ENCODE data around the gene PPP4R2.

The PPP4R2 gene, protein sequence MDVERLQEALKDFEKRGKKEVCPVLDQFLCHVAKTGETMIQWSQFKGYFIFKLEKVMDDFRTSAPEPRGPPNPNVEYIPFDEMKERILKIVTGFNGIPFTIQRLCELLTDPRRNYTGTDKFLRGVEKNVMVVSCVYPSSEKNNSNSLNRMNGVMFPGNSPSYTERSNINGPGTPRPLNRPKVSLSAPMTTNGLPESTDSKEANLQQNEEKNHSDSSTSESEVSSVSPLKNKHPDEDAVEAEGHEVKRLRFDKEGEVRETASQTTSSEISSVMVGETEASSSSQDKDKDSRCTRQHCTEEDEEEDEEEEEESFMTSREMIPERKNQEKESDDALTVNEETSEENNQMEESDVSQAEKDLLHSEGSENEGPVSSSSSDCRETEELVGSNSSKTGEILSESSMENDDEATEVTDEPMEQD

DNA sequence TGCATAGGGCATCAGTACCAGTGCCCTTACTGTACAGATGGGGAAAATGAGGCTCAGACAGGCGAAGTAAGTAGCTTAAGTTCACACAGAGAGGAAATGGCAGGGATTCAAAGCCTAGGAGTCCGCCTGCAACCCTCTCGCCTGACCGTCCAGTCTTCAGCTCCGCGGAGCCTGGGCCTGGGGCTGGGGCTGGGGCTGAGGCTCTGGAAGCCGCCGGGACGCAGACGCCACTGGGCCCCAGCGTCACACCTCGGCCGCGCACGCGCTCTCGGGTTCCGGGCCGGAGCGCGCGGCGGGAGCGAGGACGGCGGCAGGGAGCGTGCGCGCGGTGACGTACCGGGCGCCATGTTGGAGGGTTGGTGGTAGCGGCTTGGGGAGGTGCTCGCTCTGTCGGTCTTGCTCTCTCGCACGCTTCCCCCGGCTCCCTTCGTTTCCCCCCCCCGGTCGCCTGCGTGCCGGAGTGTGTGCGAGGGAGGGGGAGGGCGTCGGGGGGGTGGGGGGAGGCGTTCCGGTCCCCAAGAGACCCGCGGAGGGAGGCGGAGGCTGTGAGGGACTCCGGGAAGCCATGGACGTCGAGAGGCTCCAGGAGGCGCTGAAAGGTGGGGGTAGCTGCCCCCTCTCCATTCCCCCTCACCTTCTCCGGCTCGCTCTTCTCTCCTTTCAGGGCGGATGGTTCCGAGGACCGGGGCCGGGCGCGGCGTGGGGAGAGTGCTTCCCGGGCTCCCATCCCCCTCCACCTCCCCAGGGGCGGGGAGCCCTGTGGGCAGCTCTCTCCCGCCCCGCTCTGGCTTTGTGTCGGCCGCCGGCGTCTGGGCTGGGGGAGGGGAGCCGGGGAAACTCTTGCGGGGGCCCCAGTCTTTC, at the start of gene PPP4R2:
TSS of gene PPP4R2 (plus strand) at position 339 of the 861 bp plus-strand sequence. CDS start at position 566, 227 bp downstream.
- DNase-seq (ENCODE audit: low read depth), result peak; percentile 75

DNA sequence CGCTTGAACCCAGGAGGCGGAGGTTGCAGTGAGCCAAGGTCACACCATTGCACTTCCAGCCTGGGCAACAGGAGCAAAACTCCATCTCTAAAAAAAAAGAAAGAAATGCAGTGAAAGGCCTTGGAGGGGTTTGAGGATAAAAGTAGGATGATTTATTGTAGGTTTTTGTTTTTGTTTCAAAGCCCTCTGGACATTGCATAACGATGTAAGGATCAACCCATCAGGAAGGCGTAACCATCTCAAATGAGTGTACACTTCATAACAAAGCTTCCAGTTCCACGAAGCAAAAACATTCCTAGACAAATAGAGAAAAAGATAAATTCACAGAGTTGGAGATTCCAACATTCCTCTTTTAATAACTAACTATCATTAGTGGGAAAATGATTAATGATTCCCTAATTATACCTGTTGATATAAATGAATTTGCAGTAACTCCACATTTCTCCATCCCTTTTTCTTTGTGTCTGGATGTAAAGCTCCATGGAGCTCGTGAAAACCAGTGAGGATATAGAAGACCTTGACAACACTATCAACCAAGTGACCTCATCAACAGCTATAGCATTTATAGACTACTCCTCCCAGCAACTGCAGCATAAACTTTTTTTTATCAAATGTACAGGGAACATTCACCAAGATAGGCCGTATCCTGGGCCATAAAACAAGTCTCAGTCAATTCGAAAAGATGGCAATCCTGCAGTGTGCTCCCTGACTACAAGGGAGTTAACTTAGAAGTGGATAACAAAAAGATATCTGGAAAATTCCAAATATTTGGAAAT, 48.7 kb upstream of the PPP4R2 start:
- peak; percentile 80 for DNase-seq (ENCODE audit: low read depth)

DNA sequence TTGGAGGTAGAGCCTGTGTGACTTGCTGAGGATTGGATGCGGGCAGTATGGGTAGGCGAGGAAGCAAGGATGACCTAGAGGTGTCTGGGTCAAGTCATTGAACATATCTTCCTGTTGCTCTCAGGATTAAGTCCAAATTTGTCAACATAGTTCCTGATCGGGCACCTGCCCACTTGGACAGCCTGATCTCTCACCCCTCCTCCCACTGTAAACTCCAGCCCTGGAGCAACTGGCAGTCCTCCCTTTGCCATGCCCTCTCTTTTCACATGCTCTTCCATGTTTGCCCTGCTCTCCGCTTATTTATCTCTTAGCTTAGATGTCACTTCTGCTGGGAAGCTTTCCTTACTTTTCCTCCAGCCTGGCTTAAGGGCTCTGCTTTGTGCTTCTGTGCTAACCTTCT, 47.6 kb upstream of the PPP4R2 start:
- no peak for DNase-seq (ENCODE audit: low read depth)

DNA sequence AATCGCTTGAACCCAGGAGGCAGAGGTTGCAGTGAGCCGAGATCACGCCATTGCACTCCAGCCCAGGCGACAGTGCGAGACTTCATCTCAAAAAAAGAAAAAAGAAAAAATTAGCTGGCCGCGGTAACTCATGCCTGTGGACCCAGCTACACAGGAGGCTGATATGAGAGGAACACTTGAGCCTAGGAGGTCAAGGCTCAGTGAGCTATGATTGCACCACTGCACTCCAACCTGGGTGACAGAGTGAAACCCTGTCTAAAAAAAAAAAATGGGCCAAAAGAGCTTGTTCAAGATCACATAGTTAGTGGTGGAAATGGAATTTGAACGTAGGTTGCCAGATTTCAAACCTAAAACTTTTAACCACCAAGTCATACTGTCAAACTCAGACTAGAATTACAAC, 46.2 kb upstream of the PPP4R2 start:
- DNase-seq (ENCODE audit: low read depth), result no peak

DNA sequence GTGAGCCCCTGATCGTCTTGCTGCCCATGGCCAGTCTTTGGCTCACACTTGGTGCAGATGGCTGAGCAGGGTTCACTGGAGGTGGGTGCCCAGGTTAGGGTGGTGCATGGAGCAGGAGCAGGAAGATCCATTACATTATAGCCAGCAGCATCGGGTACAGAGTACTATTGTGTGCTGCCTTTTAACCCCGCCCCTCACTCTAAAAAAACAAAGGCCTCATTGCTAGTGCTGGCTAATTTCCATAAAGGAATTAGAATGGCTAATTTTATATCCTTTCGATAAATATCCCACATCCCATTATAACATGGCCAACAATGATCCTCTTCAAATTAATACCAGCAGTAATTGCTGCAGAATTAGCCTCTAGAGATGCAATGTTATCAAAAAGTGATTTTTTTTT, 45.8 kb upstream of the PPP4R2 start:
- no peak for DNase-seq (ENCODE audit: low read depth)

DNA sequence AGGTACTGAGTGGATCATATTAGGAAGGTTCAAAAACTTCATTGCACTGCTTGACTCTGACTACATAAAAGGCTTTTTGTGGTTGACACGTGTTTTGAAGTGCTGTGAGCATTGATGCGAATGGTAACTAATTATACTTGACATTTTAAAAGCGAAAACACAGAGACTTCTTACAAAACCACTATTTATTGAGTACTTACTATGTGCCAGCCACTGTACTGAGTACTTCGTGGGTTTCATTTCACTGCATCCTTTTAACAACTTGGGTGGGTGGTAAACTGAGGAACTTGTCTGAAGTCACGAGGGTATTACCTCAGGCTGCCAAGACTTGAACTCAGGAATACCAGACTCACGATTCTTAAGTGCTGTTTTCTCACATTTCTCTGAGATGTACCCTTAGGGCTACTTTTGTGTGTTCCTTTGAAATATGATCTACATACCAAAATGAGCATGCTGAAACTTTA, 45.3 kb upstream of the PPP4R2 start:
- no peak for DNase-seq (ENCODE audit: low read depth)

DNA sequence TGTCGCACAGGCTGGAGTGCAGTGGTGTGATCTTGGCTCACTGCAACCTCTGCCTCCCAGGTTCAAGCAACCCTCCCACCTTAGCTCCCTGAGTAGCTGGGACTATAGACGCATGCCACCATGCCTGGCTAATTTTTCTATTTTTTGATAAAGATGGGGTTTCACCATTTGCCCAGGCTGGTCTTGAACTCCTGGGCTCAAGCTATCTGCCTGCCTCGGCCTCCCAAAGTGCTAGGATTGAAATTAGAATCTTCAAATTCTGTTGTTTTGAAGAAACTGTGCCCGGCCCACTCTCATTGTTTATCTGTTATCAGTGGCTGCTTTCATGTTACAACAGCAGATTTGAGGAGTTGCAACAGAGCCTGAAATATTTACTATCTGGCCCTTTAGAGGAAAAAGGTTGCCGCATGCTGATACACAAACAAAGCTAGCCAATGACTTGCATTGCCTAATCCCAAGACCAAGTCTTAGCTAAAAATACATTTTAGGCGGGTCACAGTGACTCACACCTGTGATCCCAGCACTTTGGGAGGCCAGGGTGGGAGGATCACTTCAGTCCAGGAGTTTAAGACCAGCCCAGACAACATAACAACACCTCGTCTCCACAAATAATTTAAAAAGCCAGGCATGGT, 43.2 kb upstream of the PPP4R2 start:
- DNase-seq (ENCODE audit: low read depth), result peak; percentile 95

DNA sequence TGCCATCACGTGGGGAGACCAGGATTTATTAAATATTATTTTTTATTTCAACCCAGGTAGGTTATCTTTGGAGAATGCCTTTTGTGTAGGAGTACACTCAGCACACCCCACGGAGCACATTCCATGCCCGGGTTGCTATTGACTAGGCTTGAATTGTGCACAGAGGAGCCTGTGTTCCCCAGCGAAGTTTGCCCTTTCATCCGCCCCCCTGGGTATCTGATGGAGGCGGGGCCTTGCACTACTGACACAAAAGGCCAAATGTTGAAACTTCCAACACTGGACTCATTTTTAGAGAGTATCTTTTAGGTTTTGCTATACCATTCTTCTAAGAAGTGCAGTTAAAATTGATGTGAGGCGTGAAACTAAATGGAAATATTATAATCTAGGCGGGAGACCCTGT, 39.3 kb upstream of the PPP4R2 start:
- DNase-seq (ENCODE audit: low read depth), result no peak

DNA sequence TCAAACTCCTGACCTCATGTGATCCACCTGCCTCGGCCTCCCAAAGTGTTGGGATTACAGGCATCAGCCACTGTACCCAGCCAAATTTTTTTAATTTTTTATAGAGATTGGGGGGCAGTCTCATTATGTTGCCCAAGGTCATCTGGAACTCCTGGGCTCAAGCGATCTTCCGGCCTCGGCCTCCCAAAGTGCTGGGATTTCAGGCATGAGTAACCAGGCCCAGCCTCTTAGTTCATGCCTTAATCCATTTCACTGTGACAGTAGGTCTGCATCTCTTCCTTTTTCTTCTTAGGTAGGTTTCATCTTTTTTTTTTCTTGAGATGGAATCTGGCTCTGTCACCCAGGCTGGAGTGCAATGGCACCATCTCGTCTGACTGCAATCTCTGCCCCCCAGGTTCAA, 37.3 kb upstream of the PPP4R2 start:
- DNase-seq (ENCODE audit: low read depth), result no peak

DNA sequence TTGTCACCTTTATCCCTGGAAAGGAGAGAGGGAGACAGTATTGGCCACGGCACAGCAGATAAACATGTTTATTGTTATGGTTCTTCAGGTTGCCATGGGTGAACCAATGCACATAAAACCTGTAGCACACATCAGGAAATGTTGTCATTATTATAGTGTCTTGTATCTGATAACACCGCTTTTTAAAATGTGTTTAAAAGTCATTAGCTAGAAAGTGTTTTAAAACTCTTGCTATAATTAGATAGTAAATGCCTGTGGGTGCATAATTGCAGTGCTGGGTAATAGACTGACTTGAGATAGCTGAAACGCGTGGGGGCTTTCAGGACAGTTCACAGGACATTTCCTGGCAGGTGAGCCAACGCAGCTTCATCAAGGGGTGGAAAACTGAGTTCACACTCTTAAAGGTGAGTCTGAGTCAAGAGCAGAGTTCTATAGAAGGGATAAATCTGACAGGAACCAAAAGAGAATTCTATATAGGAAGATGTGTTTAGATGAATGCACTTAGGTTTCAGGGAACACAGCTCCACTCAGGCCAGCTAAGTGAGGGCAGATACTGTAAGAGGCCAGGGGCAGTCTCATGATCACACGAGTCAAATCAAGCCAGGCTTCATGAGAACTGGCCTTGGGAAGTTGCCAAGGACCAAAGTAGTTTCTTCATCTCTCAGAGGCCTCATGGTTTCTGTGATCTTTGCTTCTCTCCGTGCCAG, 35.6 kb upstream of the PPP4R2 start:
- peak; percentile 94 for DNase-seq (ENCODE audit: low read depth)

DNA sequence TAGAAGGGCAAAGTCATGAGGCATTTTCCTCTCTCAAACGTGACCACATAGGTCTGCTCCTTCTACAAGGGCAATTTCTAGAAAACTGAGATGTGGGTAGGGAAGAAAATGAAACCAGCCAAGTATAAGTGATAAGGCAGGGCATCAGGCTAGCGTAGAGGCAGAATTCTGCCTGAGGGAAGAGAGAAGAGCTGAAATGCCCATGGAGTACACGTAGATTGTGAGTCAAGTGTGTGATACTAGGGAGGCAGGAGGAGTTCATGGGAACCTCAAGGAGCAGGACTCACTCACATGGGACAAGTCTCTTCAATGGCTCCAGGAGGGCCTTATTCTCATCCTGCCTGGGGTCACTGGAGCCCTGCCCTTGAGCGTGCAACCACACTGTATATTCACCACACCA, 34.9 kb upstream of the PPP4R2 start:
- DNase-seq (ENCODE audit: low read depth), result peak; percentile 24

DNA sequence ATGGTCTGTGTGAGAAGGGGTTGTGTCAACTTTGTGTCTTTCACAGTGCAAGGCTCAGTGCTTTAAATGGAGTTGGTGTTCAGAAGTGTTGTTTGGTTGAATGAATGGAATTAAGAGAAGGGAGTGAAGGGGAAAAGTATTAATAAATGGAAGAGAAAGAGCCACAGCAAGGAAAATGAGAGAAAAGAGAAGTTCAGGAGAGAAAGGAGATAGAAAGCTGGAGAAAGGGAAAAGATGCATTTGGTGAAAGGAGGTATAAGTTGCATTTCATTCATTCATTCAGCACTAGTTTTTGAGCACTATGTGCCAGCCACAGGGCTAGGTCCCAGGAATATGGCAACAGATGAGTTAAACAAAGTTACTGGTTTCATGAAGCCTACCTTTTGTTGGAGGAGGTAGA, 34.3 kb upstream of the PPP4R2 start:
- no peak for DNase-seq (ENCODE audit: low read depth)

DNA sequence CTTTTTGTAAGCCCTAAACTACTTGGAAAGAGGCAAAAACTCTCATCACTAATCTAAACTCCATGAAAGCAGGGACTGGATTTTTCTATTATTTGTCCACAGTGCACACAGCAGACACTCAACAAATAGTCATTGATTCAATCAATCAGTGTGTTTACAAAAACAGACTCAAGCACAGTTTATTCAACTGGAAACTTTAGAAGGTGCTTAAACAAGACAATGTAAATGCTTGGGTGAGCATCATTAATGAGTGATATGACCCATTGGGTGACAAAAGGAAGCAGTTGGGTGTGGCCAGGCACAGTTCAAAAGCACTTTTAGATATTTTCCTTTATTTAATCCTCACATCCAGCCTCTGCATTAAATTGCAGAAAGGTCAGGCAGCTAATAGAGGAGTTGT, 32.0 kb upstream of the PPP4R2 start:
- no peak for DNase-seq (ENCODE audit: low read depth)

DNA sequence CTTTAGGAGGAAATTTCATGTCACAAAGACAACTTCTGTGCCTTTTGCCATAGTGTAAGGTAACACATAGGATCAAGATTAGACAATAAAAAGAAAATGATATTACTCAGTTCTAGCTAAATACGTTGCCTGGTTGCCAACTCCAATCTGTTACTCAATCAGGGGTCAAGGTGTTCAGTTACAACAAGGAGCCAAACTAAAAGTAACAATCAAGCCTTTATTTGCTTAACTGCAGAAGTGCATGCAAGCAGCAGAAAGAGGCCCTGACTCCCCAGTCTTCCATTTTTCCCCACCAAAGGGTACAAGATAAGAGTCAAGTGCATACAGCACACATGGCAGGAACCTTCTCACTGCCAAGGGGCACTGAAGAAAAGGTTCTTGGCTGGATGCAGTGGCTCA, 28.3 kb upstream of the PPP4R2 start:
- no peak for DNase-seq (ENCODE audit: low read depth)

DNA sequence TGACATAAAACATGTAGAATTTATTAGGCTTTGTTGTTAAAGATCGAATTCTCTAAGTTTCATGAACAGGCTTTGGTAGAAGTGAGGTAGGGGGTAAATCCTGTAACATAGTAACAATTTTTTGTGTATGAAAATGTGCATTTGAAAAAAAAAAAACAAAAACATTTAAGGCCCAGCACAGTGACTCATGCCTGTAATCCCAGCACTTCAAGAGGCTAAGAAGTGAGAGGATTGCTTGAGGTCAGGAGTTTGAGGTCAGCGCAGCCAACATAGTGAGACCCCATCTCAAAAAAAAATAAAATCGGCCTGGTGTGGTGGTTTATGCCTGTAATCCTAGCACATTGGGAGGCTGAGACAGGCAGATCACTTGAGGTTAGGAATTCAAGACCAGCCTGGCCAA, 26.8 kb upstream of the PPP4R2 start:
- DNase-seq (ENCODE audit: low read depth), result peak; percentile 68

DNA sequence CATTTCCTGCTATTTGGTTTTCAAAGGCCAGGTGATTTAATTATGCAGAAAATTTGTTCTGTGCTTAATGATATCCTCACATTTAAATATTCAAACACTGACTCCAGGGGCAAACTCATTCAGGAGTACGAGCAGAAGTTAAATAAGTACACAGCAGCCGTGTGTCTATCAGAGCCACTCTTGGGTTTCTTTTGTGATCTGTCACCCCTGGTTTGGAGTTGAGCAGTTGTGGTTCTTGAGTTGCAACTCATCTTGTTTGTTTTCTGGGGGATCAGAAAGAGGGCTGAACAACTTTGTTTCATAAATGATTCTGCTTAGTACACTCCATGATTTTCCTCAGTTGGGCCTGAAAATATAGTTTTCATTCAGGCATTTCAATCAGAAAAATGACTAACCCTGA, 25.7 kb upstream of the PPP4R2 start:
- DNase-seq (ENCODE audit: low read depth), result no peak

DNA sequence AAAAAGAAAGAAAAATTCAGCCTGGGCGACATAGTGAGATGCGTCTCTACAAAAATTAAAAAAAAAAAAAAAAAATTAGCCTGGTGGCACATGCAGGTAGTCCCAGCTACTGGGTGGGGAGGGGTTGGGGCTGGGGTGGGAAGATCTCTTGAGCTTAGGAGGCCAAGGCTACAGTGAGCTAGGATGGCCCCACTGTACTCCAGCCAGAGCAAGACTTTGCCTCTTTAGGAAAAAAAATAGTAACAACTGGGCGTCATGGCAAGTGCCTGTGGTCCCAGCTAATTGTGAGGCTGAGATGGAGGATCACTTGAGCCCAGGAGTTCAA, 23.9 kb upstream of the PPP4R2 start:
- no peak for DNase-seq (ENCODE audit: low read depth)

DNA sequence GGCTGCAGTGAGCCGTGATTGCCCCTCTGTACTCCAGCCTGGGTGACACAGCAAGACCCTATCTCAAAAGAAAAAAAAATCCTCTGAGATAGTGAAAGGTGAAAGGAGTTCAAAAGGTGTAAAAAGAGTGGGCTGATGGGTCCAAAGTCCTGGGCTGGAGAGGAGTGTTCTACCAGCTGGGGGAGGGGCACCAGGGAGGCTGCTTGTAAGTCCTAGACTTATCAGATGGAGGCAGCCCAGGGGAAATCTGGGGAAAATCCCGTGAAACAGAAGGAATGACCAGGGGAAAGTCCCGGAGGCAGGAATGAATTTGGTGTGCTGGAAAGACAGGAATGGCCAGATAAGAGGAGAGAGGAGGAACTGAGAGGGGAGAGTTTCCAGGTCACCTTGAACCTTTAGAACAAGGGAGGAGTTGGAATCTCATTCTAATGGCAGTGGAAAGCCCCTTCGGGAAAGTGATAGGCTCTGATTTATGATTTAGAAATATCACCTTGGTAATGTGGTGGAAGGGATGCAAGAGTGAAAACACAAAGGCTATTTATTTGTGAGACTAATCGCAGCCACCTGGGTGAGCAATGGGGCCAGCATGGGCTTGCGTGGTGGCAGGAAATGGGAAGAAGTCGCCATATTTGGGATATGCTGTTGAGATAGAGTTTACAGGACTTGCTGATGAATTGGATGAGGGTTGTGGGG, 23.4 kb upstream of the PPP4R2 start:
- DNase-seq (ENCODE audit: low read depth), result peak; percentile 61

DNA sequence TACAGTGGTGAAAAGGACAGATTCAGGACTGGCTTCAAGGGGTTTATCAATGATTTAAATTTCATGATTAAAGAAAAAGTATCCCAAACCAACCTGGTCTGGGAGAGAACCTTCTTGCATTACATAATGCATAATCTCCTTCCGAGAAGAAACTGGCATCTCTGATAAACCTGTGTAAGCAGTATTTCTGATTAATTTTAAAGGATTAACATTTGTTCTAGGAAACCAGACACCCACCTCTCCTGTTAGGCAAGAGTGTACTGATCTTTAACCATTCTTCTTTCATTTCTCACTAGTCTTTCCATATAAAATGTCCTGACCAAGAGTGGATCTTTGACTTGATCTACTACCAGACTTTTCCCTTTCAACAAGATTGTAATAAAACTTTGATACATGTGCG, 22.8 kb upstream of the PPP4R2 start:
- peak; percentile 54 for DNase-seq (ENCODE audit: low read depth)

DNA sequence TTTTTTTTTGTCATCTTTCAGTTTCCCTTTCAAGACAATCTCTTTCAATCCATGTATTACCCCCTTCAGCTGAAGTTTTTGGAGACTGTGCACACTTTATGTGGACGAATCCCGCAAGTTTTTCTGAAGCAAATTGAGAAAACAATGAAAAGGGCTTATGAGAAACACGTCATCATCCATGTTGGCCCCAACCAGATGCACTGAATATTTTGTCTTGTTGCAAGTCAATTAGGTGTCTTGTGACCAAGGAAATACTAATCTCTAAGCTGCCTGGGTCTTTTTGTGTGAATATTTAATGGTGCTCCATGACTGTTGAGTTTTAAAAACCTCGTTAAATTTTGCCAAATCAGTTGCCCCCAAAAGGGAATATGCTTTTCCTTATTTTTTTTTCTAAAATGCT, 21.7 kb upstream of the PPP4R2 start:
- DNase-seq (ENCODE audit: low read depth), result no peak

DNA sequence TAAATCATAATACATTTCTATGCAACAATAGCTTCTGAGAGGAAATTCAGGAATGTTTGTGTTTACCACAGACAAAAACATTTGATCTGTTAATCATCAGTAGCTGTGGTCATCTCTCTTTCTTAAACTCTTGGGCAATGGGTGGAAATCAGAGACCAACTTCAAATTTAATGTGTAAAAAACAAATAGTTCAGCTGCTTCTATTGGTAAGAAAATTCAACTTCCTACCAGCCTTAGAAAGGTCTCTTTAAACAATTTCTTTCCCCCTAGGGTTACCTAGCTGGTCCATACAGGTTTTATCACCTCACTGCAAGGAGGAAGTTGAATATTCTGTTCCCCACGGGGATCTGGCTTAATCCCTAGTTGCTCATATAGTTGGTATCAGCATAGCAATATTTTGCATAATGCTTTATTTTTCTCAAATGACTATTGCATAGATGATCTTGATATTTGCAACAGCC, 20.3 kb upstream of the PPP4R2 start:
- peak; percentile 94 for DNase-seq (ENCODE audit: low read depth)
